Calu3 (cell line): ENCODE measurements around the gene ZNF775. TPM values are rescaled to one million over a fixed set of nuclear protein-coding genes. Genes with fewer than 3 reads are reported as not detected.

Experiments used
- BruUV-seq: library from RNA; stranded (reverse); fragments of 400-500 nt; replicated peaks from 2 replicates; lab custom pipeline; 2021; lab: Mats Ljungman, UMichigan
- CTCF ChIA-PET: fragments of 300-600 bp; sonication (Branson Sonifier 250); formaldehyde crosslinking; loops from one replicate; lab custom pipeline; 2022; ENCODE audit warnings: antibody characterized with exemption; lab: Charles Lee
- DNase-seq: peaks from one replicate; pipeline ENCODE4 v3.0.0; 2022
- H3K27ac Mint-ChIP-seq: one replicate; pipeline ENCODE4 v1.8.0; 2022; ENCODE audit warnings: mixed read lengths; ENCODE audit not compliant: unreplicated experiment
- H3K27me3 Mint-ChIP-seq: one replicate; pipeline ENCODE4 v1.8.0; 2022; ENCODE audit warnings: mixed read lengths; ENCODE audit not compliant: unreplicated experiment
- H3K36me3 Mint-ChIP-seq: one replicate; pipeline ENCODE4 v1.8.0; 2022; ENCODE audit warnings: mild to moderate bottlenecking, moderate library complexity, mixed read lengths; ENCODE audit not compliant: insufficient read depth, unreplicated experiment
- H3K4me1 Mint-ChIP-seq: one replicate; pipeline ENCODE4 v1.8.0; 2022; ENCODE audit warnings: mild to moderate bottlenecking, low read depth, mixed read lengths; ENCODE audit not compliant: unreplicated experiment
- H3K4me3 Mint-ChIP-seq: one replicate; pipeline ENCODE4 v1.8.0; 2022; ENCODE audit warnings: mild to moderate bottlenecking, low read depth, moderate library complexity, mixed read lengths; ENCODE audit not compliant: unreplicated experiment
- H3K9me3 Mint-ChIP-seq: one replicate; pipeline ENCODE4 v1.8.0; 2022; ENCODE audit warnings: low read depth, mixed read lengths; ENCODE audit not compliant: unreplicated experiment
- intact Hi-C: fragments of 100-400 bp; cut with micrococcal nuclease; formaldehyde crosslinking; loops from one replicate; pipeline ENCODE4 v1.10.0; 2022; ENCODE audit not compliant: unreplicated experiment
- total RNA-seq: library from RNA; stranded (reverse); gene quantifications from 2 replicates; pipeline ENCODE4 v1.2.3, GENCODE V29; 2022
- TF ChIP-seq, protein P1 (sequence below): fragments of 200-600 bp; IDR thresholded peaks from one replicate; pipeline ENCODE4 v1.8.0; 2022; ENCODE audit warnings: antibody characterized with exemption; ENCODE audit not compliant: unreplicated experiment

ZNF775 gene
- total RNA-seq, 1 experiment from 2014 or later, result 5.8 TPM

DNA sequence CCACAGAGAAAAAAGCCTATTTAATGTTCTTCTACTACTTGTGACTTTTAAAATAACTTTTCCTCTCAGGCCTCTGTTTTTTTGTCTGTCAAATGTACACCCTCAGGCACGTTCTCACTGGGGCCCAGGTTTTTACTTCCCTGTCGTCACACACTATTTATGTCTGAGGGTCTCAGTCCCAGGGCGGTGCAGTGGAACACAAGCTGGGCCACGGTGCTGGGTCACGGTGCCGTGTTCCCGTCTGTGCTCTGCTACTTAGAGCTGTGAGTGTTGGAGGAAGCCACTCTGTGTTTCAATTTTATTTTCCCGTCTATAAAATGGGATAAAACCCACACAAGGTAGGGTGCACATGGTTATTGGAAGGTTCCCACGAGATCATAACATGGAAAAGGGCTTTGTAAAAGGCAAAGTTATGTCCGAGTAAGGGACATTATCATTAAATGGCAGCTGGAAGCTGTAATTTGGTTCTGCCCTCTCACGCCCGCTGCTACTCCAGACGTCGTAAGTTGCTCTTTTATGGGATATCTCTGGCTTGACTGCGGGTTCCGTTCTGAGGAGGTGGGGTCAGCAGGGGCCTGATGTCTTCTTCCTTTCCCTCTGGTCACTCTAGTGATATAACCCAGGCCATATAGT is 25.2 kb downstream of the ZNF775 start:
- BruUV-seq, result no TSS peak
- TF ChIP-seq, protein P1, sequence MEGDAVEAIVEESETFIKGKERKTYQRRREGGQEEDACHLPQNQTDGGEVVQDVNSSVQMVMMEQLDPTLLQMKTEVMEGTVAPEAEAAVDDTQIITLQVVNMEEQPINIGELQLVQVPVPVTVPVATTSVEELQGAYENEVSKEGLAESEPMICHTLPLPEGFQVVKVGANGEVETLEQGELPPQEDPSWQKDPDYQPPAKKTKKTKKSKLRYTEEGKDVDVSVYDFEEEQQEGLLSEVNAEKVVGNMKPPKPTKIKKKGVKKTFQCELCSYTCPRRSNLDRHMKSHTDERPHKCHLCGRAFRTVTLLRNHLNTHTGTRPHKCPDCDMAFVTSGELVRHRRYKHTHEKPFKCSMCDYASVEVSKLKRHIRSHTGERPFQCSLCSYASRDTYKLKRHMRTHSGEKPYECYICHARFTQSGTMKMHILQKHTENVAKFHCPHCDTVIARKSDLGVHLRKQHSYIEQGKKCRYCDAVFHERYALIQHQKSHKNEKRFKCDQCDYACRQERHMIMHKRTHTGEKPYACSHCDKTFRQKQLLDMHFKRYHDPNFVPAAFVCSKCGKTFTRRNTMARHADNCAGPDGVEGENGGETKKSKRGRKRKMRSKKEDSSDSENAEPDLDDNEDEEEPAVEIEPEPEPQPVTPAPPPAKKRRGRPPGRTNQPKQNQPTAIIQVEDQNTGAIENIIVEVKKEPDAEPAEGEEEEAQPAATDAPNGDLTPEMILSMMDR, result no peak
- no peak for DNase-seq
- Mint-ChIP-seq H3K27ac (peak overlapping the region; percentile 29), H3K36me3 (peaks cover 26% of the 10 kb centered on the region), H3K4me1 (peaks cover 42% of the 10 kb centered on the region), H3K9me3 (no peaks in the 10 kb centered on the region), H3K27me3 (no peaks in the 10 kb centered on the region), H3K4me3 (peak overlapping the region; percentile 71)
- CTCF ChIA-PET, result no interaction called here
- intact Hi-C loops, result no loop called here

- Mint-ChIP-seq H3K36me3 (peaks cover 26% of the 10 kb centered on the region), H3K27me3 (no peaks in the 10 kb centered on the region), H3K4me1 (peaks cover 40% of the 10 kb centered on the region), H3K9me3 (no peaks in the 10 kb centered on the region), H3K27ac (peak overlapping the region; percentile 29), H3K4me3 (peak overlapping the region; percentile 71)
- intact Hi-C loops, result no loop called here
- peak; percentile 80 for DNase-seq
- TF ChIP-seq, protein P1, result no peak
- no TSS peak for BruUV-seq
- CTCF ChIA-PET, result interaction anchor here (0.5 to 1.2 kb wide), 2 partner anchors 27 to 339 kb away, joined by 4 read pairs; no protein-coding TSS in a partner anchor
These were observed 25.9 kb downstream of the ZNF775 start for GRCh38 chr7:150404805-150405583.

DNA sequence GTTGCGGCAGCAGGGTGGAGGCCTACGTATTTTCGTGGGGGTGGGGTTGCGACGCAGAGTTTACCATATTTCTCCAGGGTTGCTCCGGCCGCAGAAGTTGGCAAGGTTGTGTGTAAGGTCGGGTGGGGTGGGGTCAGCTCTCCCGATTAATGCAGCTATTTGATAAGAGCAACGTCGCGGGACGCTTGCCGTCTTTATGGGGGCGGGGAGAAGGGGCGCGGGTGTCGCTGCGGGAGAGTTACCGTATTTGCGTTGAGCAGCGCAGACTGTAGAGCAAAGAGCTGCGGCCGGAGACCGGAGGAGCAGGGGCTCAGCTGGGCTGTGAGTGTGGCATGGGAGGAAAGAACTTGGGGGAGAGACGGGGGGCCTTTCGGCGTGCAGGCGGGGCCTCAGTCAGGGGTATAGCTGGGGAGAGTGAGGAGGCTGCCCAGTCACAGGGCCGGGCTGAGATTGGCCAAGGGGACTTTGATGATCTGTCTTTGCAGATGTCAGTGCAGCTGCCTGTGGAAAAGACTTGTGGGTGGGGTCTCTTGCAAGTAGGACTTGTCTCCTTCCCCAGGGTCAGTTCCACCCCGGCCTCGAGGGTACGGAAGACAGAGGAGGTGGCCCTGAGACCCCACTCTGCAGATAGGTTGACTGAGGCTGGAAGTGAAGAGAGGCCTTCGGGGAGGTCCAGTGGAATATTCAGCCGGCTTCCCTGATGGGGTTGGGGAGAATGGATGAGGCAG is 26.6 kb downstream of the ZNF775 start:
- CTCF ChIA-PET, result interaction anchor here (0.5 to 1.2 kb wide), 3 partner anchors 12 to 338 kb away, joined by 4 read pairs; no protein-coding TSS in a partner anchor
- Mint-ChIP-seq H3K4me3 (peak overlapping the region; percentile 71), H3K36me3 (peaks cover 26% of the 10 kb centered on the region), H3K27me3 (no peaks in the 10 kb centered on the region), H3K27ac (peak overlapping the region; percentile 29), H3K9me3 (no peaks in the 10 kb centered on the region), H3K4me1 (peaks cover 32% of the 10 kb centered on the region)
- peak; percentile 7 for DNase-seq
- intact Hi-C loops, result no loop called here
- no TSS peak for BruUV-seq
- TF ChIP-seq, protein P1, result no peak

DNA sequence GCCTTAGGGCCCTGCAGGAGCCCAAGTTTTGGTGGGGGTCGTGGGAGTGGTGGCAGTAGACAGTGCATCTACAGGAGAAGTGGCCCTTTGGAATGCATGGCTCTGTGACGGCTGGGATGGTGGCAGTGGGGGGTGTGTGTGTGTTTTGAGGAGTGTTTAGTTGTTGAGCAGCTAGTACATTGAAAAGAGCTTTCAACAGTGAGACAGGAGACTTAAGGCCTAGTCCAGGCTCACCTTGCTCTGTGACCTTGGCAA is 27.1 kb downstream of the ZNF775 start:
- Mint-ChIP-seq H3K9me3 (no peaks in the 10 kb centered on the region), H3K27me3 (no peaks in the 10 kb centered on the region), H3K36me3 (peaks cover 26% of the 10 kb centered on the region), H3K4me3 (peak overlapping the region; percentile 71), H3K4me1 (peaks cover 30% of the 10 kb centered on the region), H3K27ac (peak overlapping the region; percentile 29)
- intact Hi-C loops, result no loop called here
- TF ChIP-seq, protein P1, result no peak
- CTCF ChIA-PET, result interaction anchor here (0.5 to 1.4 kb wide), 3 partner anchors 12 to 35 kb away, joined by 4 read pairs; no protein-coding TSS in a partner anchor
- no TSS peak for BruUV-seq
- DNase-seq, result no peak
